Breast epithelium (tissue), 4 donors: ENCODE measurements around the gene ATP8B1. TPM values are rescaled to one million over a fixed set of nuclear protein-coding genes. Genes with fewer than 3 reads are reported as not detected.

Experiments
- DNase-seq, 2 donors: peaks; one replicate each; pipeline ENCODE4 v3.0.0-alpha.2; 2019; ENCODE audit warnings: low spot score in 2 of 2
- H3K27ac ChIP-seq, 2 donors: fragments of 200-600 bp; sonication (generic) in 1 of 2; one replicate each; pipeline ENCODE4 v1.5.1; 2016 to 2019; ENCODE audit warnings: mild to moderate bottlenecking in 1 of 2
- H3K27me3 ChIP-seq, 2 donors: fragments of 200-600 bp; sonication (generic) in 1 of 2; one replicate each; pipeline versions ENCODE4 v1.5.1 to v1.6.0; 2017 to 2019; ENCODE audit warnings: control low read depth in 1 of 2, mild to moderate bottlenecking in 1 of 2
- H3K36me3 ChIP-seq: fragments of 200-600 bp; one replicate; pipeline ENCODE4 v1.5.1; 2019
- H3K4me1 ChIP-seq, 2 donors: fragments of 200-600 bp; sonication (generic); one replicate each; pipeline ENCODE4 v1.5.1; 2016 to 2019; ENCODE audit warnings: control low read depth in 1 of 2
- H3K4me3 ChIP-seq, 3 donors: fragments of 200-600 bp; sonication (generic); 1 replicate in 2 of 3; 2 replicates in 1 of 3; pipeline ENCODE4 v1.5.1; 2016 to 2019; ENCODE audit warnings: mild to moderate bottlenecking in 3 of 3, moderate library complexity in 2 of 3
- H3K9me3 ChIP-seq, 2 donors: fragments of 200-600 bp; sonication (generic) in 1 of 2; one replicate each; pipeline ENCODE4 v1.5.1; 2016 to 2019; ENCODE audit warnings: control low read depth in 1 of 2
- CTCF ChIP-seq, 3 donors: fragments of 450-650 bp; IDR thresholded peaks; one replicate each; pipeline ENCODE4 v1.5.1; 2016 to 2017; ENCODE audit warnings: antibody characterized with exemption in 3 of 3, mild to moderate bottlenecking in 3 of 3, moderate library complexity in 3 of 3
- POLR2A ChIP-seq: fragments of 450-650 bp; IDR thresholded peaks from one replicate; pipeline ENCODE4 v1.6.1; 2016; ENCODE audit warnings: antibody characterized with exemption, mild to moderate bottlenecking, moderate library complexity
- POLR2AphosphoS5 ChIP-seq, 3 donors: sonication (generic); formaldehyde crosslinking; IDR thresholded peaks; one replicate each; pipeline ENCODE4 v1.6.1; 2017; ENCODE audit warnings: antibody characterized with exemption in 3 of 3
- intact Hi-C: fragments of 100-400 bp; cut with DNase I; formaldehyde crosslinking; loops from one replicate; pipeline ENCODE4 v1.15.1; 2023; ENCODE audit warnings: low total_unique reads
- total RNA-seq, 3 donors: library from RNA; depleted of rRNA; stranded (reverse); fragments of >200 nt; gene quantifications; one replicate each; pipeline ENCODE4 v1.1.0, GENCODE V29; 2016

ATP8B1 gene
- total RNA-seq, 3 donors from 2014 or later = 5.1 to 45.1 (median 41.3) TPM

DNA sequence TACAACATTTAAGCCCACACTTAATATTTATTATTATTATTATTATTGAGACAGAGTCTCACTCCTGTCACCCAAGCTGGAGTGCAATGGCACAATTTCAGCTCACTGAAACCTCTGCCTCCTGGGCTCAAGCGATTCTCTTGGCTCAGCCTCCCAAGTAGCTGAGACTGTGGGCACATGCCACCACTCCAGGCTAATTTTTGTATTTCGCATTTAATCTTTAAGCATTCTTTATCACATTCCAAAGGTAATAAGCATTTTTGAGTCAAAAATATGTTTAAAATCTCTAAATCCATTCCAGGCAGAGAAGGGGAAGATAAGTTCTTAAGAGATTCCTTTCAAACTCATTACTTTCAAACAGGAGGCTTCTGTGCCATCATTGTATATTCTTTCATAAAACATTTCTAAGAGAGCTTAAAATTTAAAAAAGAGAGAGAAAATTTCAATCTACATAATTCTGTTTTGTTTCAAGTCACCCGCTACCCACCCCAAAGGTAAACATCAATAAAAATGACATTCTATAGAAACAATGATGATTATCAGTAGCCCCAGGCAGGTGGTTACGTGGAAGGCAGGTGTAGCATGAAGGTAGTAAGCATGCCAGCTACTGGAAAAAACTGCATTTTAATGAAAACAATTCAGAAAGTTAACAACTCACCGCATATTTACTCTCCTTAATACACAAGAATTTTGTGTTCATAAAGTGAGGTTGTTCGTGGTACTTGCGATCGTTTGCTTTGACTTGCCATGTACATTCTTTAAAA is 97.1 kb downstream of the ATP8B1 start:
- Histone ChIP-seq H3K4me3 (no peak overlapping the region), H3K36me3 (no peaks in the 10 kb centered on the region), H3K4me1 (no peaks in the 10 kb centered on the region), H3K9me3 (no peaks in the 10 kb centered on the region), H3K27me3 (no peaks in the 10 kb centered on the region), H3K27ac (no peak overlapping the region)
- TF ChIP-seq POLR2A = no peak
- TF ChIP-seq CTCF (IDR thresholded peaks at IDR 0.05) = no peak
- TF ChIP-seq POLR2AphosphoS5 (IDR thresholded peaks at IDR 0.05) = no peak
- intact Hi-C loops = no loop called here
- no peak for DNase-seq

DNA sequence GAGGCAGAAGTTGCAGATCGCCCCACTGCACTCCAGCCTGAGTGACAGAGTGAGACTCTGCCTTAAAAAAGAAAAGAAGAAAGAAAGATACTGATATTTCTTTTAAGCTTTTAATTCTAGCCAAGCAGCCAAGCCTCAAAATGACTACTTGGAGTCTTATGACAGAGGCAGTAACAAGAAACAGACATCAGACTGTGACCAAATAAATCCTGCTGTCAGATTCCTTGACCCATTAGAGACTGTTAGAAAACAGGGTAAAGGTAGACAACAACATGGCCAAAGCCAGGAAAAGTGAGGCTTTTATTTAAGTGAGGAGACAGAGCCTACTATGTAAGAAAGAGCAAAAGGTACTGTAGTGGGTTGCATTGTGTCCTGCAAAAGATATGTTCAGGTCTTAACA is 98.1 kb downstream of the ATP8B1 start:
- Histone ChIP-seq H3K4me3 (no peak overlapping the region), H3K27me3 (no peaks in the 10 kb centered on the region), H3K4me1 (no peaks in the 10 kb centered on the region), H3K36me3 (no peaks in the 10 kb centered on the region), H3K27ac (no peak overlapping the region), H3K9me3 (no peaks in the 10 kb centered on the region)
- no peak for TF ChIP-seq POLR2A
- TF ChIP-seq CTCF (IDR thresholded peaks at IDR 0.05) = no peak
- TF ChIP-seq POLR2AphosphoS5 (IDR thresholded peaks at IDR 0.05) = no peak
- intact Hi-C loops = no loop called here
- DNase-seq = no peak

DNA sequence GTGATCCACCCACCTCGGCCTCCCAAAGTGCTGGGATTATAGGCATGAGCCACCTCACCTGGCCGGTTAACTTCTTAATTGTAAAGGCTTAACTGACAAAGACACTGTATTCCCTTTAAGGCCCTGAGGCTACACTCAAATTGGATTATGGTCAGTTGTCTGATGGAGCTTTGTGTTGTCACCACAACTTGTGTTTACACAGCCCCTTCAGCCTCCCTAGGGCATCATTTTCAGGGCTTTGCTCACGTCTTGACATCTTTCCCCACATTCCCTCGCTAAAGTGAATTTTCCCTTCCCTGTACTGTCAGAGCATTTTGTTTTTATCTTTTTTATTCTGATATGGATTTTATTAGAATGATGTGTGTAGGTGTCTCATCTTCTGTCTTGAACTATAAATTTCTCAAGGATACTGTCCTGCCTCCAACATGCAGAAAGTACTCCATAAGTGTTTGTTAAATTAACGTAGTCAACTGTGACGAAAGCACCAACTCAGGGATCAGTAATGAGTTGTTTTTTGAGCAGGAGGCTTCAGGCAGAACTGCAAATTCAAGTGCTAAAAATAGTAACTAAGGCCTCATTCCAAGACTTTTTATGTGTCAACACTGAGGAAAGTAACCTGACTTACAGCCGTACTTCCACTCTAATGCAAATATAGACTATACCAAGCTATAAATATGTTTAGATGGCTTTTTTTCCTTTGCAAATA is 104.4 kb downstream of the ATP8B1 start:
- DNase-seq = no peak
- no peaks in the 10 kb centered on the region for H3K27me3 ChIP-seq
- no peak overlapping the region for H3K4me3 ChIP-seq
- no peaks in the 10 kb centered on the region for H3K9me3 ChIP-seq
- no peaks in the 10 kb centered on the region for H3K36me3 ChIP-seq
- peak overlapping the region; percentile 75 to 83 for H3K27ac ChIP-seq
- intact Hi-C loops = no loop called here
- peaks cover 0 to 6% of the 10 kb centered on the region in 2 donors for H3K4me1 ChIP-seq
- TF ChIP-seq POLR2A = no peak

DNA sequence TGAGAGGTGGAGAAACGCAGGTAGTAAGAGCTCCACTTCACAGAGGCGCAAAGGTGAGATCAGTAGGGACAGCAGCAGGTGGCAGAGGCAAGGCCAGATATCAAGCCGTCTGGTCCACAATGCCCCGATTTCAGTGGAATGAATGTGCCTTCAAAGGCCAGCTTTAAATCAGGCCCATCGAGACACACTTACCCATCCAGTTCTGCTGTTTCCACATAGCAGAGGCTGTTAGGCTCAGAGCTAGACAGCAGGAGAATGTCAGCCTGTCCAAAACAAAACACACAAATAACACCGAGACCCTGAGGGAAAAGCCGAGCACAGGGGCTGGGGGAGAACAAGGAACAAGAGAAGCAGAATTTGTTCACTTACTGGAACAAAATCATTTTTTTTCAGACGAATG is 105.7 kb downstream of the ATP8B1 start:
- Histone ChIP-seq H3K27ac (no peak overlapping the region), H3K36me3 (no peaks in the 10 kb centered on the region), H3K27me3 (no peaks in the 10 kb centered on the region), H3K4me3 (no peak overlapping the region), H3K4me1 (peaks cover 0 to 6% of the 10 kb centered on the region in 2 donors), H3K9me3 (no peaks in the 10 kb centered on the region)
- no peak for DNase-seq
- intact Hi-C loops = no loop called here
- TF ChIP-seq CTCF (IDR thresholded peaks at IDR 0.05) = no peak
- TF ChIP-seq POLR2A = no peak
- TF ChIP-seq POLR2AphosphoS5 (IDR thresholded peaks at IDR 0.05) = no peak

GRCh38 chr18:57696271-57696670 is 106.8 kb downstream of the ATP8B1 start:
- intact Hi-C loops = no loop called here
- peaks cover 0 to 6% of the 10 kb centered on the region in 2 donors for H3K4me1 ChIP-seq
- no peak for TF ChIP-seq CTCF (IDR thresholded peaks at IDR 0.05)
- TF ChIP-seq POLR2AphosphoS5 (IDR thresholded peaks at IDR 0.05) = no peak
- no peak for TF ChIP-seq POLR2A
- no peak for DNase-seq
- H3K9me3 ChIP-seq = no peaks in the 10 kb centered on the region
- no peaks in the 10 kb centered on the region for H3K36me3 ChIP-seq
- H3K4me3 ChIP-seq = no peak overlapping the region
- no peaks in the 10 kb centered on the region for H3K27me3 ChIP-seq
- H3K27ac ChIP-seq = no peak overlapping the region
